ENCODE data around the gene INSC.

INSC gene

DNA sequence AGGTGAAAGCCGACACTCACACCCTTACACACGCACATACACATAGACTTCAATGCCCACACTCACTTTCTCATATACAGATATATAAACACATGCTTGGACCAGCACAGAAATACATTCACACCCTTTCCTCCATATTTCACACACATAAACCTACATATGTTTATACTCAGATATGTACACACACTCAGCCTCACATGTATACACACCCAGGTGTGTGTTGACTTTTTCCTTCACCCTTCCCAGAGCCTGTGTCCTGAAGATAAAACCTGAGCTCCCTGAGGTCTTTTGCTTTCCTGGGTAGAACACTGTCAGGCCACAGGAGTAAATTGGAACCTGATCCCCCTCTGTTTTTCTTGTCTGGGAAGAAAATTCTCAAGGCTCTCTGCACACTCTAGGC lies 62.8 kb downstream of the INSC start:
- DNase-seq (ENCODE audit: insufficient read length), result no peak
- TF ChIP-seq POLR2A (IDR thresholded peaks at IDR 0.05; ENCODE audit: low read depth, low read length), result no peak
- no peak for TF ChIP-seq TAF1 (IDR thresholded peaks at IDR 0.05; ENCODE audit: borderline replicate concordance, low read depth, low read length)
- no peak for TF ChIP-seq POLR2AphosphoS5 (IDR thresholded peaks at IDR 0.05; ENCODE audit: low read depth, low read length)
- no peak for FAIRE-seq

DNA sequence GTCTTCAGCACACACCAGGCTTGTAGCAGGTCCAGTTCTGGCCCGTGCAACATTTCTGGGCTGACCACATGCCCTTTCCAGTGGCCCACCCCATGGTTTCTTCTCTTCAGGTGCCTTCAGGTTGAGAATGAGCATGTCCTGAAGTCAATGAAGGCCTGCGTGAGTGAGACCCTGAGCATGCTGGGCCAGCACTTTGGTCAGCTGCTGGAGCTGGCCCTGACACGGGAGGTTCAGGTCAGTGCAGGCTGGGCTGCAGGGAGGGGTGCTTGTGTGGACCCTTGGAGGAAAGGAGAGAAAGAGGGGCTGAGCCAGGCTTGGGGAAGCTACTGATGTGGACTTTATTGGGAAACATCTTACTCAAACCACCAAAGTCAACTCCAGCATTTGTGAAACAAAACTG lies 63.5 kb downstream of the INSC start:
- TF ChIP-seq POLR2AphosphoS5 (IDR thresholded peaks at IDR 0.05; ENCODE audit: low read depth, low read length), result no peak
- TF ChIP-seq TAF1 (IDR thresholded peaks at IDR 0.05; ENCODE audit: borderline replicate concordance, low read depth, low read length), result no peak
- TF ChIP-seq POLR2A (IDR thresholded peaks at IDR 0.05; ENCODE audit: low read depth, low read length), result no peak
- FAIRE-seq (no peak), DNase-seq (ENCODE audit: insufficient read length) (no peak)

DNA sequence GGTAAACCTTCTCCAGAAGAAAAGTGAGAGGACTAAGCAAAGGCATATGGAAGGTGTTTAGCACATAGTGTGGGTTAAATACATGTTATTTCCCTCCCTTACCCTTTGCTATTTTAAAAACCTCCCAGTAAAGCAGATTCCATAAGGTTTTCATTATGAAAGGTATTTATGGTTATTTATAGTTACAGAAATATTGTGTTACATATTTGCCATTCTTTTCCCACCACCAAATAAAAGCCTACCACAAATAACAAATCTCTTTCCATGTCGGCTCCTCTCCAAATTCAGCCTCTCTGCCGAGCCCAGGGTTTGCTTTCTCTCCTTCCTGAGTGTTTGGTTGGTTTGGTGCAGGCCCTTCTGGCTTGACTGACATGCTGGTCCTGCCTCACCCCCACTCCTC lies 64.4 kb downstream of the INSC start:
- no peak for TF ChIP-seq POLR2A (IDR thresholded peaks at IDR 0.05; ENCODE audit: low read depth, low read length)
- no peak for TF ChIP-seq POLR2AphosphoS5 (IDR thresholded peaks at IDR 0.05; ENCODE audit: low read depth, low read length)
- TF ChIP-seq TAF1 (IDR thresholded peaks at IDR 0.05; ENCODE audit: borderline replicate concordance, low read depth, low read length), result no peak
- FAIRE-seq (no peak), DNase-seq (ENCODE audit: insufficient read length) (no peak)

DNA sequence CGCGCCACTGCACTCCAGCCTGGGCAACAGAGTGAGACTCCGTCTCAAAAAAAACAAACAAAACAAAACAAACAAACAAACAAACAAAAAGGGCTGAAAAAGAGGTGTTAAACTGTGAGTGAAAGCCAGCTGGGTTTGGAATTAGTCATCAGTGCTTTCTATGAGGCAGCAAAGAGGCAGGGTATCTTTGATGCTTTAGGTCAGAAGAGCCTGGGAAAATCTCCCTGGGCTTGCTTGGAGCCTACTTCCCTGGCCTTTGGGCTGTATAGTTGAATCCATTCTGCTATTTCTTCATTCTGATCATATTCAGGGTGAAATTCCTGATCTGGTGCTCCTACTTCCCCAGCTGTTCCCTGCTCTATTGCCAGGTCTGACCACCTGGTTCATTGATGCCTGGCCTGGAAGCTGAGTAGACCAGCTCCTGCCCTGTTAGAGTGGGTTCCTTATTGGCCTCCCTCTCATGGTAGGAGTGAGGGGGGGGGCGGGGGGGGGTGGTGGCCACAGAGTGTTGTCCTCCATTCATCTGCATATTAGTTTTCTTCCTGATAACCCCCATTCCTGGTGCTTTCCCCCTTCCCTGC lies 65.6 kb downstream of the INSC start:
- TF ChIP-seq TAF1 (IDR thresholded peaks at IDR 0.05; ENCODE audit: borderline replicate concordance, low read depth, low read length) (no peak), POLR2AphosphoS5 (IDR thresholded peaks at IDR 0.05; ENCODE audit: low read depth, low read length) (no peak), POLR2A (IDR thresholded peaks at IDR 0.05; ENCODE audit: low read depth, low read length) (no peak)
- FAIRE-seq, result no peak
- no peak for DNase-seq (ENCODE audit: insufficient read length)

DNA sequence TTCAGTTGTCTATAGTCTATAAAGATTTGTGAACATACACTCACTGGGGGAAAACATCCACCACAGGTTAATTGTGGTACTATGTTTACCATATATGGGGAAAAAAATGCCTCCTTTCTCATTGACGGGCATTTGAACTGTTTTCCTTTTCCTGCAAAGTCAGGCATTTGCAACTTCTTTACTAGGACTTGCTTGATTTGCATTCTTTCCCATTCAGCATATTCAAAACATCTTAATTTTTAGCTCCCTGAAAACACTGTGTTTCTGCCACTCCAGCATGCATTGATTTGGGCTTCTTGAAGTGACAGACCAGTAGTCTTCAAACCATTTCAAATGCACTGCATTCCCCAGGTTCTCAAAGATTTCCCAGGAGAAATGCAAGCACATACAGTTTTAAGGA lies 67.6 kb downstream of the INSC start:
- FAIRE-seq (no peak), DNase-seq (ENCODE audit: insufficient read length) (no peak)
- TF ChIP-seq POLR2AphosphoS5 (IDR thresholded peaks at IDR 0.05; ENCODE audit: low read depth, low read length) (no peak), TAF1 (IDR thresholded peaks at IDR 0.05; ENCODE audit: borderline replicate concordance, low read depth, low read length) (no peak), POLR2A (IDR thresholded peaks at IDR 0.05; ENCODE audit: low read depth, low read length) (no peak)

DNA sequence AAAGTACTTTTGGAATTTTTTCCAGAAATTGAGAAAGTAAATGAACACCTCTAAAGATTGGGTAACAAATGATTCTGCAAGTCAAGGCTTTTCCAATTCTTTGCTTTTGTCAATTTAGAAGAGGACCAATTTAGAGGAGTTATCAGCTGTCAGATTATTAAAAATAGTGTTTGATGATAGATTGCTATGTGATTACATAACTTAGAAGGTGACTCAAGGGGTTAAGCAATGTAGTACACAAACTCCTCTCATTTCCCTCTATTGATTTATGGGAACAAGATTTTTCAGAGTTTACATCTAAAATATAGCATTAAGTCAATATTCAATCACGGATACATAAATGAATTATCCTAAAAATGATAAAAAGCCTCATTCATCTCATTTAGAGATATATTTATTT lies 70.3 kb downstream of the INSC start:
- no peak for TF ChIP-seq POLR2A (IDR thresholded peaks at IDR 0.05; ENCODE audit: low read depth, low read length)
- TF ChIP-seq POLR2AphosphoS5 (IDR thresholded peaks at IDR 0.05; ENCODE audit: low read depth, low read length), result no peak
- TF ChIP-seq TAF1 (IDR thresholded peaks at IDR 0.05; ENCODE audit: borderline replicate concordance, low read depth, low read length), result no peak
- FAIRE-seq (no peak), DNase-seq (ENCODE audit: insufficient read length) (no peak)

DNA sequence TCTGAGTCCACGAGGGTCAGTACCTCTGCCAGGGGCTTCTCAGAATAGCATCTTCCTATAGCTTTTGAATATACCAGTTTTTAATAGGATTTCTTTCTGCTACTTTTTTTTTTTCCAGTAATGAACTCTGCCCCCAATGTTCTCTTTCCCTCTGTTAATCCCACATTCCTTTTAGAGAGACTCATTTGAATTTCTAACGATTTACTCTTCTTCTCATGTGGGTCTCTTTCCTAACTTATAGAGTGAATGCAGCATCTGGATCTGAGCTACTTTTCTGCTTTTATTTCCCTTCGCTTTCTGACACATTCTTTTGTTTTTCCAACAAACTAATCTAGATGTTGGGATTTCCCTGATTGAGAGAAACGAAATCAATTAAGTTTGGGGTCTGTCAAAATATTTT lies 71.4 kb downstream of the INSC start:
- TF ChIP-seq POLR2AphosphoS5 (IDR thresholded peaks at IDR 0.05; ENCODE audit: low read depth, low read length) (no peak), POLR2A (IDR thresholded peaks at IDR 0.05; ENCODE audit: low read depth, low read length) (no peak), TAF1 (IDR thresholded peaks at IDR 0.05; ENCODE audit: borderline replicate concordance, low read depth, low read length) (no peak)
- DNase-seq (ENCODE audit: insufficient read length) (no peak), FAIRE-seq (no peak)

DNA sequence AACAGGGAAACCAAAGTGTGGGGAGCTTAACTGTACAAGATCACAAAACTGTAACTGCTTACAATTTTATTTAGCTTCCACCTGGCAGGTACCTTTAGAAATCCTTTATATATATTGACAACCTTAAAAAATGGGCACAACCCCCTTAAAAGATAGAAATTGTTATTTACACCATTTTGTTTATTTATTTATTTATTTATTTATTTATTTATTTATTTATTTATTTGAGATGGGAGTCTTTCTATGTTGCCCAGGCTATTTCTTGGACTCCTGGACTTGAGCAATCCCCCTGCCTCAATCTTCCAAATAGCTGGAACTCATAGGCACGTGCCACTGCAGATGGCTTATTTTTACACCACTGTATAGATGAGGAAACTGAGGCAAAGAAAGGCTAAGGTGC lies 74.5 kb downstream of the INSC start:
- FAIRE-seq (no peak), DNase-seq (ENCODE audit: insufficient read length) (no peak)
- TF ChIP-seq POLR2AphosphoS5 (IDR thresholded peaks at IDR 0.05; ENCODE audit: low read depth, low read length) (no peak), TAF1 (IDR thresholded peaks at IDR 0.05; ENCODE audit: borderline replicate concordance, low read depth, low read length) (no peak), POLR2A (IDR thresholded peaks at IDR 0.05; ENCODE audit: low read depth, low read length) (no peak)

DNA sequence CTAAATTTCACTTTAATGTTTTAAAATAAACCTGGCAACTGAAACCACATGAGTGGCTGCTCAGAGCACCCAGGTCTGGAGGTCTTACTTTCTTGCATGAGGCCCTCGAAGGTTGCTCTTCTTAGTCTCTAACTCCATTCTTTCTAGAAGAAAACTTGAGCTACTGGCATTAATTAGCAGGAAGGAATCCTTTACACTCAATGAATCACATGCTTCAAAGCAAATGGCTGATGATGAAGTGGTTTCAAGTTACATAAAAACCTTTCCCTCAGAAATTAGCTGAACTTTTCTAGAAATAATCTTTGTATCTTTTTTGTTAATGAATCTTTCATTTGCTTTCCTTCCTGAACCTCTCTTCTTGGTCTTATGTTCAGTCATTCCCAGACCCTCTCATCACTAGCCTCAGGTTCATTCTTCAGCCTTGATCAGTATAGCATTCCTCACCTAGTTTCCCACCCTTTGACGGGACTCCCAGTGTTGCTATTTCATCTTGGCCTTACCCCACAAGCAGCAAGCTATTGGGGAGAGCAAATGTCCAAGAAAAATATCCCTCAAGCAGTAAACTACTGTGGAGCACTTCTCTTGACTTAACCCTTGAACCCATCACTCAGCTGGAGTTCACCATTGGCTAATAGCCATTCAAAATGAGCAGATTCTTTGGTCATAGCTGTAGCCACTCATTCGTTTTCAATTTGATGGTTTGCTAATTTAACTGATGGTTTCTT lies 75.1 kb downstream of the INSC start:
- DNase-seq (ENCODE audit: insufficient read length), result no peak
- no peak for FAIRE-seq
- TF ChIP-seq POLR2A (IDR thresholded peaks at IDR 0.05; ENCODE audit: low read depth, low read length) (no peak), POLR2AphosphoS5 (IDR thresholded peaks at IDR 0.05; ENCODE audit: low read depth, low read length) (no peak), TAF1 (IDR thresholded peaks at IDR 0.05; ENCODE audit: borderline replicate concordance, low read depth, low read length) (no peak)

DNA sequence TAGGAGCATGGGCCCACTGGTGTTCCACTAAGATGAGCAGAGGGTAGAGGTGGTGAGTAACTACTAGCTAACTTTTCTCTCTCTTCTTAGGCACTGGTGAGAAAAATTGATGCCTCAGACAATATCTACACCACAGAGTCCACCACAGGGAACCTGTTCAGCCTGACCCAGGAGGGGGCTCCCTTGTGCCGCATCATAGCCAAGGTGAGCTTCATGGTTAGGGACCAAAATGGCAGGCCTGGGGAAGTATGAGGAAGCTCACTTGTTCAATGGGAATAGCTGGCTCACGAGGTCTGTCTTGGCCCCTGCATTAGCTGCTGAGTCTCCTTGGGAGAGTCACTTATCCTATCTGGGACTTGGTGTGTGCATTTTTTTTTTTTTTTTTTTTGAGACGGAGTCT lies 75.9 kb downstream of the INSC start:
- TF ChIP-seq POLR2AphosphoS5 (IDR thresholded peaks at IDR 0.05; ENCODE audit: low read depth, low read length) (no peak), TAF1 (IDR thresholded peaks at IDR 0.05; ENCODE audit: borderline replicate concordance, low read depth, low read length) (no peak), POLR2A (IDR thresholded peaks at IDR 0.05; ENCODE audit: low read depth, low read length) (no peak)
- FAIRE-seq (no peak), DNase-seq (ENCODE audit: insufficient read length) (no peak)

DNA sequence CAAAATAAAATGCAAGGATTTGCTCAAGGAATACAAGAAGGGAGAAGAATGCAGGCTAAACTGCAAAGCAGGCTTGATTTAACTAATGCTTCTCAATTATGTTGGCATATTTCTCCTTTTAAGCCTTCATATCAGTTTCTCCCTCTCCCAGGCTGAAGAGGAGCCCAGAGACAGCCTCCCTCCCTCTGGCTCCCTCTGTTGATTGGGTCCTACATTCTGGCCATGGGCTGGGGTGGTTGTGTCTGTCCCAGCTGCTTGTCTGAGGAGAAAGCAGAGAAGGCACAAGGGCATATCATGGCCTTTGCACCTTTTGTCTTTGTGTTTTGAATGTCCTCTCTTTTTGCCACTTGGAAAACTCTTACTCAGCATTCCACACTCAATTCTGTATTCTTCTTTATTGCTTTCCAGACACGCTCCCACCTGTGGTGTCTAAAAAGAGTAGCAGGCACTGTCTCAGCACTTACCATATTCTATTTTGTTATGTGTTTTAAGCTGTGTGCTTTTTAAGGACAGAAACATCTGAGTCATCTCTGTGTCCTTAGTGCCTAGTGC lies 77.4 kb downstream of the INSC start:
- no peak for TF ChIP-seq TAF1 (IDR thresholded peaks at IDR 0.05; ENCODE audit: borderline replicate concordance, low read depth, low read length)
- TF ChIP-seq POLR2AphosphoS5 (IDR thresholded peaks at IDR 0.05; ENCODE audit: low read depth, low read length), result no peak
- no peak for TF ChIP-seq POLR2A (IDR thresholded peaks at IDR 0.05; ENCODE audit: low read depth, low read length)
- DNase-seq (ENCODE audit: insufficient read length) (no peak), FAIRE-seq (no peak)
